NK-92 treated with Interleukin-12 subunit alpha and Interleukin-12 subunit beta, amount 100 ng/mL, for 24 hours (cell line): Measurements from ENCODE around the gene EDNRA.

Experiments used
- DNase-seq: peaks from one replicate; lab custom pipeline; 2025; lab: John Stamatoyannopoulos, UW

Gene EDNRA

GRCh38 chr4:147589586-147589985, 108.7 kb downstream of the EDNRA start:
- no peak for DNase-seq

GRCh38 chr4:147590249-147590920, 109.5 kb downstream of the EDNRA start:
- DNase-seq, result peak; percentile 1

GRCh38 chr4:147591106-147591505, 110.2 kb downstream of the EDNRA start:
- no peak for DNase-seq

- DNase-seq, result no peak
These were observed 113.2 kb downstream of the EDNRA start for GRCh38 chr4:147594107-147594506.
